LNCaP clone FGC (cell line): Measurements from ENCODE around the gene EXOSC10.
"Not testable (repeated sequence)": the region's sequence is repeated elsewhere in the genome, so short reads cannot be mapped to it uniquely, and the experiment has no call there.

ENCODE experiments used
- DNase-seq: peaks from one replicate; pipeline ENCODE4 v3.0.0-alpha.2; 2011; ENCODE audit warnings: low read depth
- H3K4me3 ChIP-seq: 2 replicates; pipeline ENCODE4 v1.5.1; 2011; ENCODE audit warnings: mild to moderate bottlenecking, low read depth, low read length, control low read depth
- TF ChIP-seq, protein P1 (sequence below): IDR thresholded peaks from 2 replicates; pipeline ENCODE4 v1.5.1; 2012; ENCODE audit warnings: mild to moderate bottlenecking; ENCODE audit not compliant: control insufficient read depth, insufficient read depth; ENCODE audit errors: extremely low read depth

EXOSC10 gene

DNA sequence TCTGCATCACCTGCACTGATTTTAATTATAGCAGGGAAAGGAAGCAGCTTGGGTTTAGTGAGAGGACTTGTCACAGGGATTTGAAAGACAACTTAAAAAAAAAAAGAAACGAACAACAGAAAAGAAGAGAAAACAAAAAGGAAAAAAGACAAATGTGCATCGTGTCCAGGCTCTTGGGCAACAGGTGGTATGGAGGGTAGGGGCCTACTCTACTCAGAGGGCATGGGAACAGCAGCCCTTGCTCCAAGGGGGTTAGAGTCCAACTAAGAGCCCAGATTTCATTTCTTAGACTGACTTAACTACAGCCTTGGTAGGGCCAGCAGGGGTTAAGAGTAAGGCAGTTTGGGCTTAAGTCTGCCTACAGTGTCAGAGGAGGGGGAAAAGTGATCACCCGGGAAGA is 15.3 kb upstream of the EXOSC10 start:
- DNase-seq = no peak
- TF ChIP-seq, protein P1, sequence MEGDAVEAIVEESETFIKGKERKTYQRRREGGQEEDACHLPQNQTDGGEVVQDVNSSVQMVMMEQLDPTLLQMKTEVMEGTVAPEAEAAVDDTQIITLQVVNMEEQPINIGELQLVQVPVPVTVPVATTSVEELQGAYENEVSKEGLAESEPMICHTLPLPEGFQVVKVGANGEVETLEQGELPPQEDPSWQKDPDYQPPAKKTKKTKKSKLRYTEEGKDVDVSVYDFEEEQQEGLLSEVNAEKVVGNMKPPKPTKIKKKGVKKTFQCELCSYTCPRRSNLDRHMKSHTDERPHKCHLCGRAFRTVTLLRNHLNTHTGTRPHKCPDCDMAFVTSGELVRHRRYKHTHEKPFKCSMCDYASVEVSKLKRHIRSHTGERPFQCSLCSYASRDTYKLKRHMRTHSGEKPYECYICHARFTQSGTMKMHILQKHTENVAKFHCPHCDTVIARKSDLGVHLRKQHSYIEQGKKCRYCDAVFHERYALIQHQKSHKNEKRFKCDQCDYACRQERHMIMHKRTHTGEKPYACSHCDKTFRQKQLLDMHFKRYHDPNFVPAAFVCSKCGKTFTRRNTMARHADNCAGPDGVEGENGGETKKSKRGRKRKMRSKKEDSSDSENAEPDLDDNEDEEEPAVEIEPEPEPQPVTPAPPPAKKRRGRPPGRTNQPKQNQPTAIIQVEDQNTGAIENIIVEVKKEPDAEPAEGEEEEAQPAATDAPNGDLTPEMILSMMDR = no peak
- no peak overlapping the region for H3K4me3 ChIP-seq

DNA sequence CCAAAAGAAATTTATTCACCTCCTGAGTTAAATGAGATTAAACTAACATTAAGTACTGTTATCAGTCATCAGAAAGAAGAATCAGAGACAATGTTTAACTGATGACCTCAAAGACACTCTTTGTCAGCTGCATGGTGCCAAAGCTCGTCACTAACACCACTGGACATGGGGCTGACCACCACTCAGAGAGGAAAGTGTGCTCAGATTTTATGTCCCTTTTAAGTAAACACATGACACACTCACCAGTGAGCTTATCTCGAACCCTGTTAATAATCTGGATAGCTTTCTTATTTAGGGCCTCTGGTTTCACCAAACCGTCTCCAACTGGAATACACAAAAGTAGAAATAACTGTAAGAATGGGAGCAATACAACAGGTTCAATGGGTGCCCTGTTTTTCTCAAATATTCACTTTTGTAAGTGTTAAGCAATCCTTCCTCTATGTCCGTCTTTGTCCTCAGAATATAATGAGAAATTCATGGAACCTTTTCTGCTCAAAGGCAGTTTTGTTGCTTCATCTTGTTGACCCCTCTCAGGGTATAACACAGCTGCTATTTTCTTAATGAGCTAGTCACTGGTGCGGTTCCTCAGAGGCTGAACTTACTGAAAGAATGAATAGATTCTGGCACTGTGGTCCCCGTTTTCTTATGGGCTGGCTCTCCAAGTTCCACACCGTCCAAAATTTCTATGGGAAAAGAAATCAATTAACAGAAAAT is 9.5 kb upstream of the EXOSC10 start:
- no peak overlapping the region for H3K4me3 ChIP-seq
- TF ChIP-seq, protein P1 = no peak
- DNase-seq = no peak

DNA sequence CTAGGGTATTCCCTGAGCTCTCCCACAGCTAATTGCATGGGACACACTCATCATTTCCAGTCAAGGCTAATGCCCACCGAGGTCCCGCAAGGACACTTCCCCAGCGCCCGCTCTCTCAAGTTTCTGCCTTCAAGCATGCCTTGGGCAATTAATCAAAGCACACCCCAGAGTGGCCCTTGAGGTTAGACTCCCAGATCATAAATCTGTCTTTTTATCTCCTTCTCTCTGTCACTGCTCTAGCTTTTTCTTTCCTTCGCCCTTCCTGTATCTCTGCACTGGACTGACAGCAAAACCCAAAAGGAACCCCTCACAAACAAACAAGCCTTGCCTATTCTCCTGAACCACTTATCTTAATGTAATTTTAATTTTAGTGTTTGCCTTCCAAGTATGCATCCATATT is 7.9 kb upstream of the EXOSC10 start:
- no peak for DNase-seq
- TF ChIP-seq, protein P1 = no peak
- H3K4me3 ChIP-seq = no peak overlapping the region

DNA sequence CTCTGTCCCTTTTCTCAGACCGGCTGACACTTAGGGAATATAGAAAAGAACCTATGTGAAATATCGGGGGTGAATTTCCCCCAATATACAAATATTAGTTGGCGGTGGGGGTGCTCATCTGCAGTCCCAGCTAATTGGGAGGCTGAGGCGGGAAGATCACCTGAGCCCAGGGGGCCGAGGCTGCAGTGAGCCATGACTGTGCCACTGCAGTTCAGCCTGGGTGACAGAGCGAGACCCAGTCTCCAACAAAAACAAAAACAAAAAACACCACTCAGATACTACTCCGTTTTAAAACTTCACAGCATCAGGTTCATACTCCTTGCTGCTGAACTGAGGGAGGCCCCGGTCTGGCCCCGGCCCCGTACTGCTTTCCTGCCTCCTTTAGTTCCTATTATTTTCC is 5.9 kb upstream of the EXOSC10 start:
- H3K4me3 ChIP-seq = no peak overlapping the region
- TF ChIP-seq, protein P1 = no peak
- DNase-seq = no peak

DNA sequence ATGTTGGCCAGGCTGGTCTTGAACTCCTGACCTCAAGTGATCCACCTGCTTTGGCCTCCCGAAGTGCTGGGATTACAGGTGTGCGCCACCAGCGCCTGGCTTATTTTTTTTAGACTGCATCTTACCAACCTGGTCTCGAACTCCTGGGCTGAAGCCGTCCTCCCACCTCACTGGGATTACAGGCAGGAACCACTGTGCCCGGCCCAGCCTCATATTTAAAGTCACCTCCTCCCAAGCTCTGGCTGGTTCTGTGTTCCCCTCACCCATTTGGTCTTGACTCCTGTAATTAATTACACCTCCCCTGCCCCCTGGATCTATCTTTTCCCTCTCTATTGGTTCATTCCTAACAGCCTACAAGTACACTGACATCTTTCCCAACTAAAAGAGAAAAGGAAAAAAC is 1.7 kb upstream of the EXOSC10 start:
- no peak for DNase-seq
- TF ChIP-seq, protein P1 = no peak
- H3K4me3 ChIP-seq = no peak overlapping the region

DNA sequence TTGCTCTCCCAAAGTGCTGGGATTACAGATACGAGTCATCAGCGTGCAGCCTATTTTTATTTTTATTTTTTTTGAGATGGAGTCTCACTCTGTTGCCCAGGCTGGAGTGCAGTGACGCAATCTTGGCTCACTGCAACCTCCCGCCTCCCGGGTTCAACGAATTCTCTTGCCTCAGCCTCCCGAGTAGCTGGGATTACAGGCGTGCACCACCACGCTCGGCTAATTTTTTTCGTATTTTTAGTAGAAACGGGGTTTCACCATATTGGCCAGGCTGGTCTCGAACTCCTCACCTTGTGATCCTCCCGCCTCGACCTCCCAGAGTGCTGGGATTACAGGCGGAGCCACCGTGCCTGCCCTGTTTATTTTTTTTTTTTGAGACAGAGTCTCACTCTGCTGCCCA is 1.1 kb upstream of the EXOSC10 start:
- DNase-seq, H3K4me3 ChIP-seq: not testable (repeated sequence)

DNA sequence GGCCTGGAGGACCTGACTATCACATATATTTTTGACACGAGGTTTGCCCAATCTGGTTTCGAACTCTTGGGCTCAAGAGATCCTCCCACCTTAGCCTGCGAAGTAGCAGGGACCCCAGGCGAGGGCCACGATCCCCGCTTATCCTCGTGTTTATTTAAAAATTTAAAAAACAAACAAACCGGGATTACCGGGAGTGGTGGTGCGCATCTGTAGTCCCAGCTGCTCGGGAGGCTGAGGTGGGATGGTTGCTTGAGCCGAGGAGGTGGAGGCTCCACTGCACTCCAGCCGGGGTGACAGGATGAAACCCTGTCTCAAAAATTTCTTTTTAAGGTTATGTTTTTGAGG is 452 bp upstream of the EXOSC10 start:
- no peak for DNase-seq
- TF ChIP-seq, protein P1 = no peak
- peak overlapping the region; percentile 96 for H3K4me3 ChIP-seq
